Keratinocyte (primary cell): ENCODE results near the gene TMEFF2. TPM values are rescaled to one million over a fixed set of nuclear protein-coding genes. Genes with fewer than 3 reads are reported as not detected.

Source experiments
- DNase-seq: peaks from one replicate; pipeline ENCODE4 v3.0.0-alpha.2; 2011; ENCODE audit warnings: low read depth, missing footprints, low spot score
- FAIRE-seq: peaks from 2 replicates; lab custom pipeline; 2011; peaks lifted over from hg19 to GRCh38; lab: Jason Lieb, UNC
- H2AFZ ChIP-seq: 2 replicates; pipeline ENCODE4 v1.6.0; 2012; ENCODE audit warnings: low read length, control low read depth, inconsistent platforms; ENCODE audit not compliant: control insufficient read depth
- H3K27ac ChIP-seq: 2 replicates; pipeline ENCODE4 v1.5.1; 2011; ENCODE audit warnings: low read length; ENCODE audit not compliant: control insufficient read depth, insufficient read depth
- H3K27me3 ChIP-seq: 3 replicates; pipeline ENCODE4 v1.6.0; 2011; ENCODE audit warnings: low read length; ENCODE audit not compliant: control insufficient read depth, insufficient read depth; ENCODE audit errors: extremely low read depth
- H3K36me3 ChIP-seq, 2 experiments: 2 replicates in 1 of 2; 3 replicates in 1 of 2; pipeline ENCODE4 v1.5.1; 2011; ENCODE audit warnings: low read length in 2 of 2, mild to moderate bottlenecking in 1 of 2; ENCODE audit not compliant: control insufficient read depth in 2 of 2, insufficient read depth in 2 of 2; ENCODE audit errors: extremely low read depth in 1 of 2
- H3K4me1 ChIP-seq: 3 replicates; pipeline ENCODE4 v1.5.1; 2011; ENCODE audit warnings: low read length; ENCODE audit not compliant: control insufficient read depth, insufficient read depth; ENCODE audit errors: extremely low read depth
- H3K4me2 ChIP-seq: 3 replicates; pipeline ENCODE4 v1.6.0; 2011; ENCODE audit warnings: low read depth, low read length; ENCODE audit not compliant: control insufficient read depth, insufficient read depth; ENCODE audit errors: extremely low read depth
- H3K4me3 ChIP-seq, 3 experiments: fragments of 200-600 bp in 1 of 3; sonication (generic) in 1 of 3; 2 replicates in 2 of 3; 3 replicates in 1 of 3; pipeline ENCODE4 v1.5.1; 2011 to 2016; ENCODE audit warnings: low read length in 3 of 3, mild to moderate bottlenecking in 3 of 3, control low read depth in 2 of 3, inconsistent platforms in 1 of 3, low read depth in 1 of 3, mixed read lengths in 1 of 3, mixed run types in 1 of 3, moderate library complexity in 1 of 3; ENCODE audit not compliant: control insufficient read depth in 2 of 3, insufficient read depth in 2 of 3; ENCODE audit errors: extremely low read depth in 1 of 3
- H3K79me2 ChIP-seq: 2 replicates; pipeline ENCODE4 v1.6.0; 2012; ENCODE audit warnings: low read length; ENCODE audit not compliant: control insufficient read depth, insufficient read depth
- H3K9ac ChIP-seq: 3 replicates; pipeline ENCODE4 v1.6.0; 2011; ENCODE audit warnings: low read length; ENCODE audit not compliant: control insufficient read depth, insufficient read depth; ENCODE audit errors: extremely low read depth
- H3K9me1 ChIP-seq: 3 replicates; pipeline ENCODE4 v1.6.0; 2011; ENCODE audit warnings: low read length; ENCODE audit not compliant: control insufficient read depth, insufficient read depth; ENCODE audit errors: extremely low read depth
- H3K9me3 ChIP-seq: 2 replicates; pipeline ENCODE4 v1.5.1; 2012; ENCODE audit warnings: low read depth, low read length; ENCODE audit not compliant: control insufficient read depth
- H4K20me1 ChIP-seq: 3 replicates; pipeline ENCODE4 v1.6.0; 2011; ENCODE audit warnings: low read length; ENCODE audit not compliant: control insufficient read depth, insufficient read depth; ENCODE audit errors: extremely low read depth
- EZH2 ChIP-seq: IDR thresholded peaks from one replicate; pipeline ENCODE4 v1.6.1; 2012; ENCODE audit warnings: inconsistent platforms, mild to moderate bottlenecking, low read length, moderate library complexity
- dilution Hi-C: fragments of 300-500 bp; cut with MboI; formaldehyde crosslinking; loops from one replicate; pipeline ENCODE4 v1.7.0; 2020; ENCODE audit warnings: low sequenced_read_pairs; ENCODE audit not compliant: extremely low pct_ligation_motif_present
- polyA plus RNA-seq, 5 experiments: library from polyadenylated mRNA; depleted of rRNA in 3 of 5; stranded (reverse) in 3 of 5; stranded (forward) in 1 of 5; unstranded in 1 of 5; fragments of >200 nt; gene quantifications; 1 replicate in 1 of 5; 2 replicates in 3 of 5; 3 replicates in 1 of 5; pipeline versions ENCODE4 v1.2.1 to v1.2.3, GENCODE V29; 2011 to 2012; ENCODE audit warnings: missing spikeins in 2 of 5, low read depth in 1 of 5, low replicate concordance in 1 of 5
- TF ChIP-seq, protein P1 (sequence below), 3 experiments: IDR thresholded peaks in 1 of 3; conservative IDR thresholded peaks in 1 of 3; optimal IDR thresholded peaks in 1 of 3; 2 replicates in 2 of 3; 3 replicates in 1 of 3; pipeline versions ENCODE3 to v1.5.1; 2011; ENCODE audit warnings: low read length in 3 of 3, mild to moderate bottlenecking in 3 of 3, moderate library complexity in 2 of 3, control low read depth in 1 of 3, inconsistent platforms in 1 of 3; ENCODE audit not compliant: insufficient read depth in 2 of 3; ENCODE audit errors: extremely low read depth in 1 of 3

The TMEFF2 gene
- polyA plus RNA-seq, 1 donor (not counting 4 experiments of a cell fraction or from before 2014, with no cell fraction given) = not detected

- no peaks in the 10 kb centered on the region for H3K36me3 ChIP-seq
Observed at GRCh38 chr2:192206399-192206798, 11.7 kb upstream of the TMEFF2 start.

DNA sequence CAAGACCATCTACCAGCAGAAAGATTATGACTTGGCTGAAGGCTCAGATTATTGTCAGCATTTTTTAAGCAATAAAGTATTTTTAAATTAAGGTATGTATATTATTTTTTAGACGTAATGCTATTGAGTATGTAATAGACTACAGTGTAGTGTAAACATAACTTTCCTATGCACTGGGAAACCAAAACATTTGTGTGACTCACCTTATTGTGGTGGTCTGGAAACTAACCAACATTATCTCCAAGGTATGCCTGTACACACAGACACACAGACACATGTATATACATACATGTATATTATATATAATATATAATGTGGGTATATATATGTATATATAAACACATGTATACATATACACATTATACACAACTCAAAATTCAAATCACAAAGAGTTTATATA is 9.1 kb upstream of the TMEFF2 start:
- Histone ChIP-seq H3K4me3 (no peak overlapping the region), H3K27ac (no peak overlapping the region), H3K36me3 (no peaks in the 10 kb centered on the region), H3K4me2 (no peak overlapping the region), H3K9me1 (no peaks in the 10 kb centered on the region), H3K79me2 (no peaks in the 10 kb centered on the region), H4K20me1 (no peaks in the 10 kb centered on the region), H3K27me3 (no peaks in the 10 kb centered on the region), H2AFZ (no peak overlapping the region), H3K9me3 (no peaks in the 10 kb centered on the region), H3K9ac (no peak overlapping the region), H3K4me1 (no peaks in the 10 kb centered on the region)
- TF ChIP-seq, protein P1, sequence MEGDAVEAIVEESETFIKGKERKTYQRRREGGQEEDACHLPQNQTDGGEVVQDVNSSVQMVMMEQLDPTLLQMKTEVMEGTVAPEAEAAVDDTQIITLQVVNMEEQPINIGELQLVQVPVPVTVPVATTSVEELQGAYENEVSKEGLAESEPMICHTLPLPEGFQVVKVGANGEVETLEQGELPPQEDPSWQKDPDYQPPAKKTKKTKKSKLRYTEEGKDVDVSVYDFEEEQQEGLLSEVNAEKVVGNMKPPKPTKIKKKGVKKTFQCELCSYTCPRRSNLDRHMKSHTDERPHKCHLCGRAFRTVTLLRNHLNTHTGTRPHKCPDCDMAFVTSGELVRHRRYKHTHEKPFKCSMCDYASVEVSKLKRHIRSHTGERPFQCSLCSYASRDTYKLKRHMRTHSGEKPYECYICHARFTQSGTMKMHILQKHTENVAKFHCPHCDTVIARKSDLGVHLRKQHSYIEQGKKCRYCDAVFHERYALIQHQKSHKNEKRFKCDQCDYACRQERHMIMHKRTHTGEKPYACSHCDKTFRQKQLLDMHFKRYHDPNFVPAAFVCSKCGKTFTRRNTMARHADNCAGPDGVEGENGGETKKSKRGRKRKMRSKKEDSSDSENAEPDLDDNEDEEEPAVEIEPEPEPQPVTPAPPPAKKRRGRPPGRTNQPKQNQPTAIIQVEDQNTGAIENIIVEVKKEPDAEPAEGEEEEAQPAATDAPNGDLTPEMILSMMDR (optimal IDR thresholded peaks at IDR 0.05 in 1 of 3, IDR thresholded peaks at IDR 0.05 in 1 of 3, conservative IDR thresholded peaks at IDR 0.05 in 1 of 3; ENCODE audit: extremely low read depth in 1 of 3, insufficient read depth in 2 of 3, low read length in 3 of 3) = no peak
- TF ChIP-seq EZH2 = no peak
- FAIRE-seq (no peak), DNase-seq (no peak)
- dilution Hi-C loops = no loop called here

More at GRCh38 chr2:192206399-192206798, 11.7 kb upstream of the TMEFF2 start:
- Histone ChIP-seq H3K4me2 (no peak overlapping the region), H4K20me1 (no peaks in the 10 kb centered on the region), H3K27me3 (no peaks in the 10 kb centered on the region), H3K9me3 (no peaks in the 10 kb centered on the region), H3K27ac (no peak overlapping the region), H3K9me1 (no peaks in the 10 kb centered on the region), H3K4me3 (no peak overlapping the region), H2AFZ (no peak overlapping the region), H3K79me2 (no peaks in the 10 kb centered on the region), H3K4me1 (no peaks in the 10 kb centered on the region), H3K9ac (no peak overlapping the region)
- DNase-seq (no peak), FAIRE-seq (no peak)
- TF ChIP-seq, protein P1 (optimal IDR thresholded peaks at IDR 0.05 in 1 of 3, IDR thresholded peaks at IDR 0.05 in 1 of 3, conservative IDR thresholded peaks at IDR 0.05 in 1 of 3; ENCODE audit: extremely low read depth in 1 of 3, insufficient read depth in 2 of 3, low read length in 3 of 3) = no peak
- no peak for TF ChIP-seq EZH2
- dilution Hi-C loops = no loop called here
